ENCODE measurements around the gene ID4.

GRCh38 chr6:19788686-19789085, 48.5 kb upstream of the ID4 start:
- no peak for TF ChIP-seq EP300 (IDR thresholded peaks at IDR 0.05; ENCODE audit: borderline replicate concordance)
- TF ChIP-seq REST (IDR thresholded peaks at IDR 0.05; ENCODE audit: low read depth) = no peak
- no peak for TF ChIP-seq TAF1 (IDR thresholded peaks at IDR 0.05; ENCODE audit: low read depth)
- TF ChIP-seq NFIC (IDR thresholded peaks at IDR 0.05) = no peak
- TF ChIP-seq, protein P1, sequence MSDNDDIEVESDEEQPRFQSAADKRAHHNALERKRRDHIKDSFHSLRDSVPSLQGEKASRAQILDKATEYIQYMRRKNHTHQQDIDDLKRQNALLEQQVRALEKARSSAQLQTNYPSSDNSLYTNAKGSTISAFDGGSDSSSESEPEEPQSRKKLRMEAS (IDR thresholded peaks at IDR 0.05) = no peak
- TF ChIP-seq ZBTB7A (IDR thresholded peaks at IDR 0.05; ENCODE audit: low read depth) = no peak
- TF ChIP-seq YY1 (IDR thresholded peaks at IDR 0.05; ENCODE audit: low read depth) = no peak

Measured in Ishikawa (cell line).